HG02840 (cell line): ENCODE data around the gene TNPO3.
"Not testable (repeated sequence)": the region's sequence is repeated elsewhere in the genome, so short reads cannot be mapped to it uniquely, and the experiment has no call there.

ENCODE experiments used
- ATAC-seq: cut with Tn5 transposase; IDR thresholded peaks from one replicate; pipeline ENCODE4 v1.9.1; 2021; ENCODE audit warnings: mild to moderate bottlenecking, moderate library complexity, moderate number of reproducible peaks; ENCODE audit not compliant: unreplicated experiment, low FRiP score

Gene TNPO3

DNA sequence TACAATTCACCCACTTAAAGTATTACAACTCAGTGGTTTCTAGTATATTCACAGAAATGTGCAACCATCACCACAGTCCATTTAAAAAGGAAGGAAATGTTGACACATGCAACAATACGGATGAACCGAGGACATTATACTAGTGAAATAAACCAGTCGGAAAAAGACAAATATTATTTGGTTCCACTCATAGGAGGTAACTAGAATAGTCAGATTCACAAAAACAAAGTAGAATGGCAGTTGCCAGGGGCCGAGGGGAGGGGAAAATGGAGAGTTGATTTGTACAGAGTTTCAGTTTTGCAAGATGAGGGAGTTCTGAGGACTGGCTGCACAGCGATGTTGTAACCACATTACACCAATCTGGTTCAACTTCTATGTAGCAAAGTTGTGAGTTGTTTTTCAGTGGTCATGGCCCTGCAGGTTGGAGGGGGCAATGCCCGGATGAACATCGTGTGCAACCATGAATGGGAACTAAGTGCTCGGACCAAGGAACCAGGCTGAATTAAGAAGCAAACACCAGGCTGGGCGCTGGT lies 17.6 kb upstream of the TNPO3 start:
- ATAC-seq = no peak

DNA sequence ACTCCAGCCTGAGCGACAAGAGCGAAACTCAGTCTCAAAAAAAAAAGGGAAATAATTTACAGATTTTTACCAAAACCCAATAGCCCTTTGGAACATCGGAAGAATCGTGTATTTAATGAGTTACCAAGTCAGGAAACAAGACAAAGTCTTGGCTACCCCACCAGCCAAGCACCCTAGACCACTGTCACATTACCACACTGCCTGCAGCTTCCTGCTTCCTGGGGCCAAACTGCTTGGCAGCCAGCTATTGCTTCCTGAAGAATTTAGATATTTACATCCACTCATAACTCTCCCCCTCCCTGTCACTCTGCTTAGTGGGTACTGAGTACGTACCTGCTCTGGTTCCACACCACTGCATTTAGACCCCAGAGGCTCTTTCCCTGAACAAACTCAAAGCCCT lies 14.1 kb upstream of the TNPO3 start:
- no peak for ATAC-seq

GRCh38 chr7:129067943-129068548 lies 13.1 kb upstream of the TNPO3 start:
- no peak for ATAC-seq

- not testable (repeated sequence) for ATAC-seq
Measured at GRCh38 chr7:129067132-129067561, 12.2 kb upstream of the TNPO3 start.

- ATAC-seq = no peak
Measured at GRCh38 chr7:129066290-129067131, 11.6 kb upstream of the TNPO3 start.

DNA sequence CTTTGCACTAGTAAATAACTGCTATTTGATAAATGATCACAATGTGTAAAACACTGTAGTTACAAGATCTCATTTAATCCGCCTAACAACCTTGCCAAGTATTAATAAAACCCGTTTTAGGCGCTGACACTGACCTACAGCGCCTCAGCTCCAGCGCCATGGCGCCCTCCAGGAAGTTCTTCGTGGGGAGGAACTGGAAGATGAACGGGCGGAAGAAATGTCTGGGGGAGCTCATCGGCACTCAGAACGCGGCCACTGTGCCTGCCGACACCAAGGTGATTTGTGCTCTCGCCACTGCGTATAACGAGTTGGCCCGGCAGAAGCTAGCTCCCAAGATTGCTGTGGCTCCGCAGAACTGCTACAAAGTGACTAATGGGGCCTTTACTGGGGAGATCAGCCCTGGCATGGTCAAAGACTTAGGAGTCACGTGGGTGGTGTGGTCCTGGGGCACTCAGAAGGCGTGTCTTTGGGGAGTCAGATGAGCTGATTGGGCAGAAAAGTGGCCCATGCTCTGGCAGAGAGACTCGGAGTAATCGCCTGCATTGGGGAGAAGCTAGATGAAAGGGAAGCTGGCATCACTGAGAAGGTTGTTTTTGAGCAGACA lies 1.1 kb upstream of the TNPO3 start:
- ATAC-seq = no peak

DNA sequence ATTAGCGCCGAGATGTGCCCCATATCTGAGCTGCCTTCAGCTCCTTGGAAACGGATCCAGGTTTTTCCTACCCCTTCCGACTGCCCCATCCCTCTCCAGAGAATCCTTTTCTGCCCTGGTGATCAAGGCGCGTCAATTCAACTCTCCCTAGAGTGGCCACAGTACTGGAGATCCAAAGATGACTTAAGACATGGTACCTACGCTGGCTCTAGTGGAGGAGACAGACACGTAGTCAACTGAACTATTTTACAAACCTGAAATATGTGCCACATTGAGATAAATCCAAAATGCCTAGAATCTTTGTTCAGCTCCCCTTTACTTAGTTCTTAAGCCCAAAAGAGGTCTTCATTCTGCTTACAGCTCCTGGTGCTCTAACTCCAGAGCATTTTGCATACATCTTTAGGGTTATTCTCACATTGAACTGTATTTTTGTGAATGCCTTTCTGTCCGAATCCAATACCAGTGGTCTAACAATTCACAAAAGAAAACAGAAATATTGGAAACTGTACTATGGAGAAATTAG lies 444 bp upstream of the TNPO3 start:
- ATAC-seq = no peak

- no peak for ATAC-seq
Measured at GRCh38 chr7:129053938-129054437, 923 bp downstream of the TNPO3 start.

GRCh38 chr7:129052441-129052840 lies 2.5 kb downstream of the TNPO3 start:
- ATAC-seq = no peak

DNA sequence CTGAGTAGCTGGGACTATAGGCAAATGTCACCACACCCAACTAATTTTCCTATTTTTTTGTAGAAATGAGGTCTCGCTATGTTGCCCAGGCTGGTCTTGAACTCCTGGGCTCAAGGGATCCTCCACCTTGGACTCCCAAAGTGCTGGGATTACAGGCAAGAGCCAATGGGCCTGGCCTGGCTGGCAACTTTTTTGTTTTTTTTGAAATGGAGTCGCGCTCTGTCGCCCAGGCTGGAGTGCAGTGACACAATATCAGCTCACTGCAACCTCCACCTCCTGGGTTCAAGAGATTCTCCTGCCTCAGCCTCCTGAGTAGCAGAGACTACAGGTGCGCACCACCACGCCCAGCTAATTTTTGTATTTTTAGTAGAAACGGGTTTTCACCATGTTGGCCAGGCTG lies 3.5 kb downstream of the TNPO3 start:
- ATAC-seq = not testable (repeated sequence)

DNA sequence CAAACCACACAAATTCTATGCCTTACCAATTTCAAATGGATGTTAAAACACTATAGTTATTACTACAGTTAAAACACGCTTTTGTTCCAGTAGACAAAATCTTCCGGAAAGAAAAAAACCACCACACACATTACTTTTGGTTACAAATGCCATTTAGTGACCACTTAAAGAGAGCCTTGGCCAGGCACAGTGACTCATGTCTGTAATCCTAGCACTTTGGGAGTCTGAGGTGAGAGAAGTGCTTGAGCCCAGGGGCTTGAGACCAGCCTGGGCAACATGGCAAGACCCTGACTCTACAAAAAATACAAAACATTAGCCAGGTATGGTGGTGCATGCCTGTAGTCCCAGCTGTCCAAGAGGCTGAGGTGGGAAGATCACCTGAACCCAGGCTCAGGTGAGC lies 7.2 kb downstream of the TNPO3 start:
- ATAC-seq = no peak

DNA sequence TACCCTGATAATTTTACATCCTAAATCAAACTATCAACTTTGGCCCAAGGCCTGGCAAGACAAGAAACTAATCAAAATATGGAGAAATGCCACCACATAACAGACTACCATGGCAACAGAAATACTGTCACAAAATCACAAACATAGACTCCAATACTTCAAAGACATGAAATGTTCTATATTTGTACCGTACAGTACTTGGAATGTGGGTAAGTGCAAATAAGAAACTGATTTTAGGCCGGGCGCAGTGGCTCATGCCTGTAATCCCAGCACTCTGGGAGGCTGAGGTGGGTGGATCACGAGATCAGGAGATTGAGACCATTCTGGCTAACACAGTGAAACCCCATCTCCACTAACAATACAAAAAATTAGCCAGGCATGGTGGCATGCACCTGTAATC lies 9.2 kb downstream of the TNPO3 start:
- no peak for ATAC-seq

- ATAC-seq = no peak
Measured at GRCh38 chr7:129043012-129043411, 11.9 kb downstream of the TNPO3 start.

DNA sequence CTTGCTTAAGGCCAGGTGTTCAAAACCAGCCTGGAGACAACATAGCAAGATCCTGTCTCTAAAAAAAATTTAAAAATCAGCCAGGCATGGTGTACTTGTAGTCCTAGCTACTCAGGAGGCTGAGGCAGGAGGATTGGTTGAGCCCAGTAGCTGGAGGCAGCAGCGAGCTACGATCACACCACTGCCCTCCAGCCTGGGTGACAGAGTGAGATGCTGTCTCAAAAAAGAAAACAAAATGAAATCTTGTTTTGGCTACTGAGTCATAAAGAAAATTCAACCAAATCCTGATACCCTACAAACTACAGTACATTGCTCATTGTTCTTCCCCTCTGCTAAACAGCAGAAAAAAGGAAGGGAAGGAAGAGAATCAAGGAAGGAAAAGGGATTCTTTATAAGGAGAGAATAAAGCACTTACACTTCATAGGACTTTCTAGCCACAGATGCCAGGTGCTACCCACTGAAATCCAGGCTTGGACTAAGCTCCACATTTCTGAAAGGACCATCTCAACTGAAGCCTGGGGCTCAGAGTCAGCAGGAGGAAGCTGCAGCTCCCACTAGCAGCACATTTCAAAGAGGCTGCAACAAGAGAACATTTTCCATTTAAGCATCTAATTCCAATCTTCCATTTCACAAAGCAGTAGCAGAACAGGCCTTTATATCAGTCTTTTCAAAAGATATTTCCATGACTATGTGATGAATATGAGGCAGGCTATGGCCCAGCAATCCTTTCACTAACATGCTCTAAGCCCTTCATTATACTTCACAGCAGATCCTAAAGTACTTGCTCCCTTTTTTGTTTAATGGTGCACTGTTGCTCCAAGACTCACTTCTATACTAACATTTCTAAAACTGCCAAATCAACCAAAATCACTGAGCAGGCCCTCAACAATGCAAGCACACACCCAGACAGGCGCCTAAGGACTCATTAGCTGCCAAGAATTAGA lies 13.5 kb downstream of the TNPO3 start:
- no peak for ATAC-seq

GRCh38 chr7:129038468-129038867 lies 16.4 kb downstream of the TNPO3 start:
- not testable (repeated sequence) for ATAC-seq

GRCh38 chr7:129037585-129037984 lies 17.3 kb downstream of the TNPO3 start:
- no peak for ATAC-seq

- ATAC-seq = no peak
Measured at GRCh38 chr7:129032017-129032416, 22.9 kb downstream of the TNPO3 start.

DNA sequence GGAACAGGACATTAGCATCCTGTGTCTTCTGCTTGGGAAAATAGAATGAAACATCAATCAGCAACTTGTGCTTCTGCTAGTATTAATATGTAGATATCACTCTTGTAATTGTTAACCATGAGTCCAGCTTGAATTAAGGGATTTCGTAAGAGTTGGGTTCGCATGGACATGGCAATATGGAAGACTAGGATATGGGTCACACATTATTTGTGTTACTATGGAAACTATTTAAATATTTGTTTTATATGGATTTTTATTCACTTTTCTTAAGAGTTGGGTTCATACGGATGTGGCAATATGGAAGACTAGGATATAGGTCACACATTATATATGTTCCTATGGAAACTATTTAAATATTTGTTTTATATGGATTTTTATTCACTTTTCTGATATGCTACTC lies 24.5 kb downstream of the TNPO3 start:
- no peak for ATAC-seq

- ATAC-seq = no peak
Measured at GRCh38 chr7:129024125-129024524, 30.8 kb downstream of the TNPO3 start.

GRCh38 chr7:129021656-129022055 lies 33.3 kb downstream of the TNPO3 start:
- no peak for ATAC-seq
